Calu3 (cell line): Measurements from ENCODE around the gene ZC3H12C. TPM values are rescaled to one million over a fixed set of nuclear protein-coding genes. Genes with fewer than 3 reads are reported as not detected.

Experiments used
- BruUV-seq: library from RNA; stranded (reverse); fragments of 400-500 nt; replicated peaks from 2 replicates; lab custom pipeline; 2021; lab: Mats Ljungman, UMichigan
- CTCF ChIA-PET: fragments of 300-600 bp; sonication (Branson Sonifier 250); formaldehyde crosslinking; loops from one replicate; lab custom pipeline; 2022; ENCODE audit warnings: antibody characterized with exemption; lab: Charles Lee
- DNase-seq: peaks from one replicate; pipeline ENCODE4 v3.0.0; 2022
- H3K27ac Mint-ChIP-seq: one replicate; pipeline ENCODE4 v1.8.0; 2022; ENCODE audit warnings: mixed read lengths; ENCODE audit not compliant: unreplicated experiment
- H3K27me3 Mint-ChIP-seq: one replicate; pipeline ENCODE4 v1.8.0; 2022; ENCODE audit warnings: mixed read lengths; ENCODE audit not compliant: unreplicated experiment
- H3K36me3 Mint-ChIP-seq: one replicate; pipeline ENCODE4 v1.8.0; 2022; ENCODE audit warnings: mild to moderate bottlenecking, moderate library complexity, mixed read lengths; ENCODE audit not compliant: insufficient read depth, unreplicated experiment
- H3K4me1 Mint-ChIP-seq: one replicate; pipeline ENCODE4 v1.8.0; 2022; ENCODE audit warnings: mild to moderate bottlenecking, low read depth, mixed read lengths; ENCODE audit not compliant: unreplicated experiment
- H3K4me3 Mint-ChIP-seq: one replicate; pipeline ENCODE4 v1.8.0; 2022; ENCODE audit warnings: mild to moderate bottlenecking, low read depth, moderate library complexity, mixed read lengths; ENCODE audit not compliant: unreplicated experiment
- H3K9me3 Mint-ChIP-seq: one replicate; pipeline ENCODE4 v1.8.0; 2022; ENCODE audit warnings: low read depth, mixed read lengths; ENCODE audit not compliant: unreplicated experiment
- CTCF ChIP-seq: fragments of 200-600 bp; IDR thresholded peaks from one replicate; pipeline ENCODE4 v1.8.0; 2022; ENCODE audit warnings: antibody characterized with exemption; ENCODE audit not compliant: unreplicated experiment
- intact Hi-C: fragments of 100-400 bp; cut with micrococcal nuclease; formaldehyde crosslinking; loops from one replicate; pipeline ENCODE4 v1.10.0; 2022; ENCODE audit not compliant: unreplicated experiment
- total RNA-seq: library from RNA; stranded (reverse); gene quantifications from 2 replicates; pipeline ENCODE4 v1.2.3, GENCODE V29; 2022

The ZC3H12C gene
- total RNA-seq, 1 experiment from 2014 or later = 14.1 TPM

- no peaks in the 10 kb centered on the region for H3K27me3 Mint-ChIP-seq
- BruUV-seq = no TSS peak
- DNase-seq = no peak
- H3K4me3 Mint-ChIP-seq = no peak overlapping the region
- H3K36me3 Mint-ChIP-seq = no peaks in the 10 kb centered on the region
- TF ChIP-seq CTCF = no peak
- intact Hi-C loops = no loop called here
- peaks cover 30% of the 10 kb centered on the region for H3K4me1 Mint-ChIP-seq
- no peaks in the 10 kb centered on the region for H3K9me3 Mint-ChIP-seq
- CTCF ChIA-PET = no interaction called here
- no peak overlapping the region for H3K27ac Mint-ChIP-seq
These were observed 23.9 kb upstream of the ZC3H12C start for GRCh38 chr11:110069158-110069737.

- H3K4me1 Mint-ChIP-seq = peaks cover 24% of the 10 kb centered on the region
- CTCF ChIA-PET = no interaction called here
- H3K27ac Mint-ChIP-seq = no peak overlapping the region
- no peak for DNase-seq
- no peaks in the 10 kb centered on the region for H3K9me3 Mint-ChIP-seq
- intact Hi-C loops = no loop called here
- no peak for TF ChIP-seq CTCF
- no TSS peak for BruUV-seq
- H3K27me3 Mint-ChIP-seq = no peaks in the 10 kb centered on the region
- H3K4me3 Mint-ChIP-seq = no peak overlapping the region
- no peaks in the 10 kb centered on the region for H3K36me3 Mint-ChIP-seq
These were observed 23.0 kb upstream of the ZC3H12C start for GRCh38 chr11:110070176-110070575.

- H3K9me3 Mint-ChIP-seq = no peaks in the 10 kb centered on the region
- CTCF ChIA-PET = no interaction called here
- no peak for TF ChIP-seq CTCF
- intact Hi-C loops = no loop called here
- peak overlapping the region; percentile 15 for H3K27ac Mint-ChIP-seq
- no TSS peak for BruUV-seq
- DNase-seq = no peak
- H3K4me3 Mint-ChIP-seq = no peak overlapping the region
- H3K36me3 Mint-ChIP-seq = no peaks in the 10 kb centered on the region
- H3K4me1 Mint-ChIP-seq = peaks cover 34% of the 10 kb centered on the region
- no peaks in the 10 kb centered on the region for H3K27me3 Mint-ChIP-seq
These were observed 22.0 kb upstream of the ZC3H12C start for GRCh38 chr11:110071197-110071596.

GRCh38 chr11:110072930-110073329, 20.3 kb upstream of the ZC3H12C start:
- CTCF ChIA-PET = no interaction called here
- Mint-ChIP-seq H3K36me3 (no peaks in the 10 kb centered on the region), H3K9me3 (no peaks in the 10 kb centered on the region), H3K27ac (no peak overlapping the region), H3K4me1 (peaks cover 38% of the 10 kb centered on the region), H3K4me3 (no peak overlapping the region), H3K27me3 (no peaks in the 10 kb centered on the region)
- no TSS peak for BruUV-seq
- no peak for DNase-seq
- intact Hi-C loops = no loop called here
- TF ChIP-seq CTCF = no peak
